ENCODE results near the gene RPS6KB2. TPM values are rescaled to one million over a fixed set of nuclear protein-coding genes. Genes with fewer than 3 reads are reported as not detected.
A peak's percentile ranks its signal among the peaks of the same experiment; 100 is the strongest.

RPS6KB2 gene
- total RNA-seq, 1 donor from 2014 or later, result 34.9 TPM

DNA sequence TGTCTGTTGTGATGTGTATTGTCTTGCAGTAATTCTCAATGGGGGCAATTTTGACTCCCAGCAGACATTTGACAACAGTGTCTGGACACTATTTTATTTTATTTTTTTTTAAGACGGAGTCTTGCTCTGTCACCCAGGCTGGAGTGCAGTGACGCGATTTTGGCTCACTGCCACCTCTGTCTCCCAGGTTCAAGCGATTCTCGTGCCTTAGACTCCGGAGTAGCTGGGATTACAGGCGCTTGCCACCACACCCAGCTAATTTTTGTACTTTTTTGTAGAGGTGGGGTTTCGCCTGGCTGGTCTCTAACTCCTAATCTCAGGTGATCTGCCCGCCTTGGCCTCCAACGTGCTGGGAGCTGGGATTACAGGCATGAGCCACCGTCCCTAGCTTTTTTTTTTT is 1.4 kb downstream of the RPS6KB2 start:
- no peak for DNase-seq

DNA sequence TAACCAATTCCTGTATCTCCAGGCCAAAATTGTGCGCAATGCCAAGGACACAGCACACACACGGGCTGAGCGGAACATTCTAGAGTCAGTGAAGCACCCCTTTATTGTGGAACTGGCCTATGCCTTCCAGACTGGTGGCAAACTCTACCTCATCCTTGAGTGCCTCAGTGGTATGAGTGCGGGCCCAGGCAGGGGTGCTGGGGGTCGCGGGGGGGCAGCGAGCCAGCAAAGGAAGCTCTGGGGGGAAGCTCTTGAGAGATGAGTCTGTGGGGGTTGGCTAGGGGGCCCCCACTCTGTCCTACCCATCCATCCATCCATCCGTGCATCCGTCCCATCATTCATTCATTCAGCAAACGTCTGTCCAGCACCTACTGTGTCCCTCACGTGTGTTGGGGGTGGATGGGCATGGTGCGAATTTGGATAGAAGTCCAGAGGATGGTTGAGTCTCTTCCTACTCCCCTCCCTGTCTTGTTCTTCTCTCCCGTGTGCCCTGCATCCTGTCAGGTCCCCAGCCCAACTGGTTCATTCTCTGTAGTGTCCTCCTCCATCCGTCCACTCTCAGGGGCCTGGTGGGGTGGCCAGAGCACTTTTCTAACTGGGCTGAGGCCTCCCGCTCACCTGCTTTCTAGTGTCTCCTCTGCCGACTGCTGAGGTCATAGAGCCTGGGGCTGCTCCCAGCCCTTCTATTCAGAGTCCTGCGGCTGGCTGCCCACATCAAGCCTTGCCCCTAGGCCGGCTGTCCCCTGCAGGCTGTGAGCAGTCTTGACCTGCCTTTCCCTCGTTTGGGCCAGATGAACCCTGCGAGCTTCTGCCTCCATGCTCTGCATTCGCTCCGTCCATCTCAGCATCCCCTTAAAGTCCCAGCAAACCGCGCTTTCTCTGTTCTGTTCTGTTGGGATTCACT is 3.3 kb downstream of the RPS6KB2 start:
- no peak for DNase-seq

DNA sequence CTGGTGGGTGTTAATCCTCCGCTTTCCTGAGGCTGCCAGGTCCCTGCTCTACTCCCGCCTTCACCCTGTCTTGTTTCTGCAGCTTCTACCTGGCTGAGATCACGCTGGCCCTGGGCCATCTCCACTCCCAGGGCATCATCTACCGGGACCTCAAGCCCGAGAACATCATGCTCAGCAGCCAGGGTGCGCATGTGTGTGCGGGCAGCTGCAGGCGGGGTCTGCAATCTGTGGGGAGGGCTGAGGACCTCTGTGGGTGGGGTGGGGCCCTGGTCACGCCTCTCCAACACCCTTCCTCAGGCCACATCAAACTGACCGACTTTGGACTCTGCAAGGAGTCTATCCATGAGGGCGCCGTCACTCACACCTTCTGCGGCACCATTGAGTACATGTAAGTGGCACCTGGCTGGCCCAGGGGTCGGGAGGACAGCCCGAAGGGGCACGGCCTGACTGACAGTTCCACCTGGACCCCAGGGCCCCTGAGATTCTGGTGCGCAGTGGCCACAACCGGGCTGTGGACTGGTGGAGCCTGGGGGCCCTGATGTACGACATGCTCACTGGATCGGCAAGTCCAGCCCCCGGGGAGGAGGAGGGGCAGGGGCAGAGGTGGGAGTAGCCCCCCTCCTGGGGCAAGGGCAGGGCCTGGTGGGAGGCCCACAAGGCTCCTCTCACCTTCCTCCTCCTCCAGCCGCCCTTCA is 4.5 kb downstream of the RPS6KB2 start:
- DNase-seq, result no peak

DNA sequence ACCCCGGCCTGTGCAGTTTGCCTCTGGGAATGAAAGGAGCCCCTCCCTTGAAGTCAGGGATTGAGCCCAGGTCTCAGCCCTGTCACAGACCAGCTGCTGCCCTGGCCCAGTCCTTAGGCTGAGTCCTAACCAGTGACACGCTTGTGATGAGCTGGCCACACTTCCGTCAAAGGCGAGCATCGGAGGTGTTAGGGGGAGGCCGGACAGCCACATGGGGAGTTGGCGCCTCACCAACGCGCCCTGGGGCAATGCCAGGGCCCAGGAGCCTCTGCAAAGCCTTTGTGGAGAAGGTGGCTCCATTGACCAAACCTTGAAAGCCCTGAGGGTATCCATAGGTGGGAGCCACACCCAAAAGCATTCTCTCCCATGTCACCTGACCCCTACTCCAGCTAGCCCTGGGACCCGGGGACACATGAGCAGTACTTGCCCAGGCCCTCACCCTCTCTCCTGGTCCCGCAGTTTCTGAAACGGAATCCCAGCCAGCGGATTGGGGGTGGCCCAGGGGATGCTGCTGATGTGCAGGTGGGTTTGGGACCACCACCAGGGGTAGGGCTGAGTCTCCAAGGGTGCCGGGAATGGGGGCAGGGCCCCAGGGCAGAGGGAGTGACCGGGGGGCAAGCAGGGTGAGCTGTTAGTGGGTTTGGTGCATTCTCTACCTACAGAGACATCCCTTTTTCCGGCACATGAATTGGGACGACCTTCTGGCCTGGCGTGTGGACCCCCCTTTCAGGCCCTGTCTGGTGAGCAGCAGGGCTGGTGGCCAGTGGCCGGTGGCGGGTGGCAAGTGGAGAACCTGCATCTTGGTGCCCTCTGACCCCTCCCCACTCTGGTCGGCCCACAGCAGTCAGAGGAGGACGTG is 5.5 kb downstream of the RPS6KB2 start:
- DNase-seq, result no peak

DNA sequence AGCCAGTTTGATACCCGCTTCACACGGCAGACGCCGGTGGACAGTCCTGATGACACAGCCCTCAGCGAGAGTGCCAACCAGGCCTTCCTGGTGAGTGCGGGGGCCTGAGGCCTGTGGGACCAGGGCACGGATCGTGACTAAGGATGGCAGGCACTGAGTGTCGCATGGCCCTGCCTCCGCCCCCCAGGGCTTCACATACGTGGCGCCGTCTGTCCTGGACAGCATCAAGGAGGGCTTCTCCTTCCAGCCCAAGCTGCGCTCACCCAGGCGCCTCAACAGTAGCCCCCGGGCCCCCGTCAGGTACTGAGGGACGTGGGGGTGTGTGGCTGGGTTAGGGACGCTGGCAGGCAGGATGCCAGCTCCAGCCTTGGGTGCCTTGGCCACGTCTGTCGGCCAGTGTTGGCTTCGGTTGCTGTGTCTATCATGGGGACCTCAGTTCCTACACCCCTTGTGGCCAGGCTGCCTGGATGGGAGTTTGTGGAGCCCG is 6.1 kb downstream of the RPS6KB2 start:
- no peak for DNase-seq

DNA sequence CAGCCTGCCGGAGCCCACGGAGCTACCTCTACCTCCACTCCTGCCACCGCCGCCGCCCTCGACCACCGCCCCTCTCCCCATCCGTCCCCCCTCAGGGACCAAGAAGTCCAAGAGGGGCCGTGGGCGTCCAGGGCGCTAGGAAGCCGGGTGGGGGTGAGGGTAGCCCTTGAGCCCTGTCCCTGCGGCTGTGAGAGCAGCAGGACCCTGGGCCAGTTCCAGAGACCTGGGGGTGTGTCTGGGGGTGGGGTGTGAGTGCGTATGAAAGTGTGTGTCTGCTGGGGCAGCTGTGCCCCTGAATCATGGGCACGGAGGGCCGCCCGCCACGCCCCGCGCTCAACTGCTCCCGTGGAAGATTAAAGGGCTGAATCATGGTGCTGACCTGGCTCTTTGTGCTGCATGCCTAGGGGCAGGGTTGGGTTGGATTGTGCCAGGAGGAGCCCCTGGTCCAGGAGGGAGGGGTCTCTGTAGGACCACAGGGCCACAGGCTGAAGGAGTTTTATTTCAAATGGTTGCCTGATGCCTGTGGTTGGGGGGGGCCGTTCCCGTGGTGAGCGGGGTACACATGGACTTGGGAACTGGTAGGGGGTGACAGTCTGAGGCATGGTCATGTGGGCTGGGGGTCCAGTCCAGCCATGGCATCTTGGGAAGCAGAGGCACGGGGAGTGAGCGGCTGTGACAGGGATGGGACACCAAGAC is 6.9 kb downstream of the RPS6KB2 start:
- no peak for DNase-seq

DNA sequence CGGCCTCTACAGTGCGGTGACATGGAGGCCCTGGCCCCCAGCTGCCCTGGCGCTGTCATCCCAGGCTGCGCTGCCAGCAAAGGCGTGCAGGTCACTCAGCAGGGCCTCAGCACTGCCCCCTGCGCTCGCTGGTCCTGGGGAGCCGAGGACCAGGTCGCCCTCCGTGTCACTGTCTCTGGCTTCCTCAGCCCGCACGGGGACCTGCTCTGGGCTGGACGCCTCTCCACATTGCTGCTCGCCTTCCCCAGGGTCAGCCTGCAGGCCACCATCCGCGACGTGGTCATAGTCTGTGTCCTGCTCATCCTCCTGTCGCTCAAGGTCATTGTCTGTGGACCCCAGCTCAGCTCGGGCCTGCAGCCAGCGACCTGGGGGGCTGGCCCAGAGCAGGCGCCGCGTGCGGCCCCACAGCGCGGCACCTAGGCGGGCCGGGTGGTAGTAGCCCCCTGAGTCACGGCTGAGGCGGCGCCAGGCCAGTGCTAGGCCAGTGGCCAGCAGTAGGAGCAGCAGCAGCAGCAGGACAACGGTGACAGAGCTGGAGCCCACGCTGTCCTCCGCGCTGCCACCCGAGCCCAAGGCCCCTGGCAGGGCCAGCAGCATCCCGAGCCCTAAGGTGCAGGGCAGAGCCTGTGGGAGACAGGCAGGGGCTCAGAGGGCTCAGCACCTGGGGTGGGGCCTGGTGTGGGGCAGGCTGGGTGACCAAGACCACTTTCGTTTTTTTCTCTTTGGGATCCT is 7.6 kb downstream of the RPS6KB2 start:
- no peak for DNase-seq

DNA sequence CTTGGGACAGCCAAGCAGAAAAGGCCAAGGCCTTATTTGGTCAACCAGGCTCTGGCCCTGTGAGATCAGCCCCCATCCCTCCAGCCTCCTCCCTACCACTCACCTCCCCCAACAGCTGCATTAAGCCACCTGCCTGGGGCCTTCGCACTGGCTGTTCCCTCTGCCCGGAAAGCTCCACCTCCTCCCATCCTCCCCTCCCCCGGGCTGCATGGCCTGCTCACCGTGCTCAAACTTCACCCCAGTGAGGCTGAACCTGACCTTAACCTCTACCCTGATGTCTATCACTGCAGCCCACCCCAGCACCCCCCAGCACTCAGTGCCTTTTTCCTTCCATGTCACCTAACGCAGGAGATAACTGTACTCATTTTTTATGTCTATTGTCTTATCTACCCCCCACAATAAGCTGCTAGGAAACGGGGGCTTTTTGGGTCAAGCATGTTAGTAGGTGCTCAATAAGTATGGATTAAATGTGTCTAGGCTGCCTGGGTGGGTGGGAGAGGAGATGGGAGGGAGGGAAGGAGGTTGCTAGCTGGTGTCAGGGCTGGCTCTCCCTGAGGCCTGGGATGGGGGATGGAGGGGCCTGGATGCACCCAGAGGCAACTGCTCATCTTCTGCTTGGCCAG is 8.3 kb downstream of the RPS6KB2 start:
- no peak for DNase-seq

DNA sequence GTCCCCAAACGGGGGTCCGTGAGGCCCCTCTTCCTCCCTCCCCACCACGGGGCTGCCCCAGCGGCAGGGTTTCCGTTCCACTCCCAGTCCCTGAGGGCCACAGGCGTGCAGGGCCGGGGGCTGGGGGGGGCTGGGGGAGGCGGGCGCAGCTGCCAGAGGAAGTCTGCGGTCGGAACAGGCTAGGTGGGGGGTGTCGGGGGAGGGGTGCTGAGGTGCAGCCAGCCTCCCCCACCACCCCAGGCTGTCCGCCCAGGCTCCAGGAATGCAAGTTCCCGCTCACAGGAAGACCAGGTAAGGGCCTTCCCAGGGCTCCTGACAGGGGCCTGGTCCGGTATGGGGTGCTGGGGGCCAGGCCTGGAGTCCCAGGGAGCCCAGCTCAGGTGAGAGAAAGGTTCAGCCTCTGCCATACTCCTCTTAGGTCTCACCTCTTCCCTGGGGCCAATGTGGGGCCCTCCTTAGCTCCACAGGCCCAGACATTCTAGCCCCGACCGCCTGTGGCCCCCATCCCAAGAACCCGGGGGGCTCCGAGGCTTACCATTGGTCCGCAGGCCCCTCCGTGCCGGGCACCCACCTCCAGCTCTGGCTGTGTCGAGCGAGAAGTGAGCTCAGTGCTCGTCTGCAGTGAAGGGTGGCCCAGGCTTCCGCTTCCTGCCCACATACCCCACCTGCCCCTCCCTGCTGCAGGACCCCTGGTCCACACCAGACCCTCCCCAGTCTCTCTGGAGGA is 9.0 kb downstream of the RPS6KB2 start, which contains the start of gene PTPRCAP:
Gene PTPRCAP, minus strand, starts transcription at position 601 of the 727 bp plus-strand sequence. Its CDS starts 63 bp downstream, at position 538.
- no peak for DNase-seq

DNA sequence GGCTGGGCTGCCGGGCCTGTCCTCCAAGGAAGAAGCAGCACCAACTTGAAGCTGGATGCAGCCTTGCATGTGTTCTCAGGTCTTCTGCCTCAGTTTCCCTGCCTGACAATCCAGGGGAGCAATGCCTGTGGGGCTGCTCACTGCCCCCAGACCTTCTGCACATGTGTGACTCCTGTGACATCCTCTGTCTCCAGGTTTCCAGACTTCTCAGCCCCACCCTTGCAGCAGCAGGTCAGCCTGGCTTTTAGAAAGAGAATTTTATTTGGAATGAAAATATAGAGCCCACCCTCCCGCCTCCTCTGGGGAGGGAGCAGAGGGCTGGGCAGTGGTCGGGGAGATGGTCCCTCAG is 9.5 kb downstream of the RPS6KB2 start:
- DNase-seq, result no peak

DNA sequence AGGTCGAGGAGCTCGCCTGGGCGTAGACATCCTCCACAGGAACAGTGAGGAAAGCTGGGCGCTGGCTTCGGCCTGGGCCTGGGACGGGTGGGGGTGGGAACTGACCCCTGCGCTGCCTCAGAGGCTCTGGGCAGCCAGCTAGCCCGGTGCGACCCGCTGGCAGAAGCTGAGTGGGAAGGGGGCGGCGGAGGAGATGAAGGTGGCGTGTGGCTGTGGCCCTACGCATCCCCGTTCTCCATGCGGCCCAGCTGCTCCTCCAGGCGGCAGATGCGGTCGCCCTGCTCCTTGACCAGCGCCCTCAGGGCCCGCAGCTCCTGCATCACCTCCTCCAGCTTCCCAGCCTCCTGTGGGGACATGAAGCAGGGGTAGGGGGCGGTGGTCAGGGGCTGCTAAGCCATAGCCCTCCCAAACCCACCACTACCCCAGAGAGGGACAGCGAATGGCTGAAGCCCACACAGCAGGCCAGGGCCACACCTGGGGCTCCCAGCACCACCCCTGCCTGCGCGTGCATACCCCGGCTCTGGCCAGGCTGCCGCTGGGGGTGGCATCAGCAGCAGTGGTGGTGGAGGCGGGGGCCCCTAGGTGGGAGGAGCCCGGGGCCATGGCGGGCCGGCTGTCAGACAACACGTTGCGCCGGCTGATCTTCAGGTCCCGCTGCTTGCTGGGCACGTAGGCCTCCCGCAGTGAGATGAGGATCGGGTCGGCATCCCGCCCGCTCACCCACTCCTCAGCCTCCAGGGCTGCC is 10.0 kb downstream of the RPS6KB2 start:
- no peak for DNase-seq

DNA sequence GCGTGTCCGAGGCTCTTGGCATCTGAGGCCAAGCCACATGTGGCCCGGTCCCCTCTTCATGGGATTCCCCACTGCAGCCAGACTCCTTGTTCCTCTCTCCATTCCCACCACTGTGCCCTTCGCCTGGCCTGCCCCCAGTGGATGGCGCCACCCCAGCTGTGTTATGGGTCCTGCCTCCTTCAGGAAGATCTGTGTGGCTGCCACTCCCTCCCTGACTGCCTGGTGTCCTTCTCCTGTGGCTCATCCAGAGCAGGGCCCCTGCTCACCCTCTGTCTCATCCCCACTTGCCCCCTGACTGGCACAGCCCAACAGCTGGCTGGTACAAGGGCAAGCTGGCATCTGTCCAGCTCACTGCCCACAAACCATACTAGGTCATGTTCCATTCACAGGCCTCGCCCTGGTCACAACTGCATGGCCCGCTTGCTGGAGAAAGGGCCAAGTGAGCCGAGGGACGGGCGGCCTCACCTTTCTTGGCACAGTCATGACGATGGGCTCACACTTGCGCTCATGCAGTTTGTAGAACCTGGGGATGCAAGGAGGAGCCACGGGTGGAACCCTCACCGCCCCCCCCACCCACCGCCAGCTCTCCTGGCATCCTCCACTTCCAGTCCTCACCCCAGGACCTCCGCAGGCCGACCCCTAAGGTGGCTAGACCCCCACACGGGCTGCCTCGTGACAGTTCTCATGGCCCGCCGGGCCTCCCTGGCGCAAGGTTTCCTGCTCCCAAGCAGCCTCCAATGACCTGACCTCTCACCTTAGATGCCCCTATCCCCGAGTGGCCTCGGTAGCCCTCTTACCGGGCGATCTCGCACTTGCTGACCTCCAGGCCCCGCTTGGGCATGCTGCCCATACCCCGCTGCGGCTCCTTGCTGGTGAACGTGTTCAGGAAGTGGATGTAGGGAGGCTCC is 11.3 kb downstream of the RPS6KB2 start:
- peak; percentile 52 for DNase-seq

DNA sequence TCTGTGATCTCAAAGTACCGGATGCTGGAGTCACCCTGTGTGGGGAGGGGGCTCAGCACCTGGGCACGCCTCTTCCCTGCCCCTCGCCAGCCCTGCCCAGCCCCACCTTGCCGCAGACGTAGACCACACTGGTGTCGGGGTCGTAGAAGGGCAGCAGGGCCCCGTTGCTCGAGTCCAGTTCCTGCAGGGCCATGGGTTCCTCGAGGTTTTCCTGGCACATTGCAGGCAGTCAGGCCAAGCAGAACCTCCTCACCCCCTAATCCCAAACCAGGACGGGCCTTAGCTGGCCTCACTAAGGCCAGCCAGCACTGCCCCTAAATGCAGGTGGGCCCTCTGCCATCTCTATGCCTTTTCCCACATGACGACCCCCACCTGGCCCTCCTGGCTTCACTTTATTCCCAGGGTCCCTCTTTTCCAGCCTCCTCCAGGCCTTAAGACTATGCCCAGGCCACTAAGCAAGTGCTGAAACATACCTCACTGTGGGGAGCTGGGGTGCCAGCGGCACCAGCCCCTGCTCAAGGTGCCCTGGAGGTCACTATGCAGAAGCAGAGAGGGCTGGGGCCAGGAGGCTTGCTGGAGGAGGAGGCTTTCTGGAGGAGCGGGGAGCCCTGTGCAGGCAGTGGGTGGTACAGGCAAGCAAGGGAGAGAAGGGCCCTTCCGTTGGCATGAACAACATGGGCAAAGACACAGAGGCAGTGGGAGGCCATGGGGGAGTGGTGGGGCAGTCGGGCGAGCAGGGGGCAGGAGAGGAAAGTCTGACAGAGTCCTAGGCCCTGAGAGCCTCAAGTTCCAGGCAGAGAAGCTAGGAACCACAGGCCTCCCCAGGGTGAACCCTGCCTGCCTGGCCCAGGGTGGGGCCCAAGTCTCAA is 12.2 kb downstream of the RPS6KB2 start:
- no peak for DNase-seq

DNA sequence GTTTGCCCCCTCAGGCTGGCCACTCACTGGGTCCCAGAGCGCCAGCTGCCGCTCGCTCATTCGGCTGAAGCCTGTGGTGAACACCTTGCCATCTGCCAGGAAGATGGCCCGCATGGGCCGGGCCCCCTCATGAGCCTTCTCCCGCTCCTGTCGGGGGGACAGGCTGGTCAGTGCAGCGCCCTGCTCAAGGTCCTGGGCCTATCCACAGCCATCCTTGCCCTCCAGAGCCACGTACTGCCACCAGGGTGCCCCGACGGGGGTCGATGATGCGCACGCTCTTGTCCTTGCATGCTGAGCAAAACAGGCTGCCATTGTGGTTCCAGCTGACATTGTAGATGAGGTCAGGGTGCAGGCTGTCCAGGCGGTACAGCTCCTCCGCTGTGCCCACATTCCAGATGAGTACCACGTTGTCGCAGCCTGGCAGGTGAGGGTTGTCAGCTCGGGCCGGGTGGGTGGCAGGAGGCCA is 12.8 kb downstream of the RPS6KB2 start:
- DNase-seq, result no peak

DNA sequence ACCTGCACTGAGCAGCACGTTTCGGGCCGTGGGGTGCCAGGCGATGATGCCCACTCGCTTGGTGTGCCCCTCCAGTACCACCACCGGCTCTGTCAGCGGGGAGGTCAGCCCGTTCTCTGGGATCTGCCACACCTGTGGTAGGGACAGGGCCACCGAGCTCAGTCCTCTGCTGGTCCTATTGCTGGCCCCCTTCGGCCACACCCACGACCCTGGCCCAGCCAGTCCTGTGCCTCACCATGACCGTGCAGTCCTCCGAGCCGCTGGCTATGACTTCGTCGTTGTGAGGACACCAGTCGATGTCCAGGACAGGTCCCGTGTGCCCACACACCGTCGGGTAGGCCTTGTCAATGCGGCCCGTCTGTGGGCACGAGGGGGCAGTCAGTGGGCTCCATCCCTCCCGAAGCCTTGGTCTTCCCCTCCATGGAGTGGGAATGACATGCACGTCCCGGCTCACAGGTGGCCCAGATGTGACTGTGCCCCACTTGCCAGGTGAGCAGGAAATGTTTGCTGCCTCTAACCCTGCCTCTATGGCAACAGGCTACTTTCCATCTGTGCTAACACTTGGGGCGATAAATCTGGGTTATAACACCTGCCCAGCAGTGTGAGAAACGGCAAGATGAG is 13.5 kb downstream of the RPS6KB2 start:
- no peak for DNase-seq

DNA sequence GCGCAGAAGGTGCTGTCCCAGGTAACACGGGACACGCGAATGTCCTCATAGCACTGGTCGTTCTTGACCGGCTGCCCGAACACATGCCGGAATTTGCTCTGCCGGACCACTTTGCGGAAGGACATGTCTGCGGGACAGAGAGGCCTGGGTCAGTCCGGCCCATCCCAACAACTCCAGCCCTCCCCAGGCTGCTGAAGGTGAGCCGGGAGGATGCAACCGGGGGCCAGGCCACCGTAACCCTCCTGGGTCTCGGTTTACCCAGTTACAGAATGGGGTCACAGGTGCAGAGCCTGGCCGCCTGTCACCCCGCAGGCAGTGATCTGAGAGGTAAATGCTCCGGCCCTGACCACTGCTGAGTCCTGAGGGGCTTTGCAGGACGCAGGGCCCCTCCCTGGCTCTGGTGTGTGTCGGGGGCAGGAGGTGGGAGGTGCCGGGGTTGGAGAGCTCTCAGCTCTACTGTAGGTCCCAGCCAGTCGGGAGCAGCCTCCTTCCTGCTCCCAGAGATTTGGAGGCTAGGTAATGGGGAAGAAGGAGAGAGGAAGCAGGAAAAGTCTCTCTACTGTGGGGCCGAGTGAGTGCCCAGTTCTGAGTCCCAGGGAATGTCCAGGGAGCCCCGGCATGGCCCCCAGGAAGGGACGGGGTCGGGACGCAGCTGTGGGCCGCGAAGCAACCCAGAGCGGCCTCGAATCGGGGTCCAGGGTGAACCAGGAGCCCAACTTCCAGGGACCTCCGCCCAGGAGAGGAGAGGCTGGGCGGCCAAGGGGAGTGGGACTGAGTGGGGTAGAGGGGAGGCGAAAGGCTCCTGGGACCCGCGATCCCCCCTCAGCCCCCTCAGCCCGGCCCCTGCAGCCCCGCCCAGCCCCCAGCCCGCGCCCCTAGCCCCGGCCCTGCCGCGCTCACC is 14.5 kb downstream of the RPS6KB2 start:
- DNase-seq, result peak; percentile 34
